ENCODE measurements around the gene CHST15. TPM values are rescaled to one million over a fixed set of nuclear protein-coding genes. Genes with fewer than 3 reads are reported as not detected.
"Not testable (repeated sequence)": the region's sequence is repeated elsewhere in the genome, so short reads cannot be mapped to it uniquely, and the experiment has no call there.

The CHST15 gene
- polyA plus RNA-seq, 1 donor from 2014 or later = 0.79 TPM

DNA sequence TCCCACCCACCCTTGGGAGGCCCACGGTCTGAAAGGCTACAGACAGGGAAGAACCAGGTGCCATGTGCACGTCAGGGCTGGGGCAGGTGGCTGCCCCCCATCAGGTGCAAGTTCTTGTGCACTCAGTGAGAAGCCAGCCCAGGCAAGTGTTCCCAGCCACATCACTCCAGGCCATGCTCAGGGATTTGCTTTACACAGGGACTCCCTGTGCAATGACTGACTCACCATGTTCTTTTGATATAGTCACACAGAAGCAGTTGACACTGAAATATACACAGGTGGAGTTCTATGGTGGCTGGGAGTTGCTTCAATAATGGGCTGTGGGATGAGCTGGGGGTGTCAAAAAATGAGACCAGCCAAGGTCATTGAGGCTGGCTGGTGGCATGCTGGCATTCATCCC, 8.0 kb upstream of the CHST15 start:
- Histone ChIP-seq H3K9me2 (ENCODE audit: insufficient read depth, low read length) (no peaks in the 10 kb centered on the region), H3K4me2 (ENCODE audit: low read length) (no peak overlapping the region), H3K27ac (ENCODE audit: low read length) (no peak overlapping the region), H4K20me1 (ENCODE audit: insufficient read depth) (no peaks in the 10 kb centered on the region), H3K79me2 (replicated peaks; ENCODE audit: insufficient read depth, low read length) (no peaks in the 10 kb centered on the region), H3K36me3 (ENCODE audit: insufficient read depth, low read length) (no peaks in the 10 kb centered on the region), H3F3A (ENCODE audit: insufficient read depth, low read length, poor library complexity, severe bottlenecking) (no peaks in the 10 kb centered on the region), H3K9me3 (ENCODE audit: low read length) (no peaks in the 10 kb centered on the region), H3K9ac (ENCODE audit: low read length) (no peak overlapping the region), H3K27me3 (ENCODE audit: insufficient read depth, low read depth, low read length) (no peaks in the 10 kb centered on the region), H2AFZ (ENCODE audit: low read depth, low read length) (no peak overlapping the region), H3K4me3 (ENCODE audit: low read length) (no peak overlapping the region)
- TF ChIP-seq MXI1 (conservative IDR thresholded peaks at IDR 0.05; ENCODE audit: poor library complexity, severe bottlenecking) (no peak), SMC3 (conservative IDR thresholded peaks at IDR 0.05; ENCODE audit: poor library complexity) (no peak), TAF1 (IDR thresholded peaks at IDR 0.05; ENCODE audit: low read depth) (no peak), POLR2AphosphoS5 (IDR thresholded peaks at IDR 0.05) (no peak), EP300 (conservative IDR thresholded peaks at IDR 0.05; ENCODE audit: poor library complexity, severe bottlenecking) (no peak), EZH2 (IDR thresholded peaks at IDR 0.05; ENCODE audit: borderline replicate concordance, insufficient read depth, low read length, poor library complexity, severe bottlenecking) (no peak), RAD21 (conservative IDR thresholded peaks at IDR 0.05) (no peak)
- TF ChIP-seq, protein P1, sequence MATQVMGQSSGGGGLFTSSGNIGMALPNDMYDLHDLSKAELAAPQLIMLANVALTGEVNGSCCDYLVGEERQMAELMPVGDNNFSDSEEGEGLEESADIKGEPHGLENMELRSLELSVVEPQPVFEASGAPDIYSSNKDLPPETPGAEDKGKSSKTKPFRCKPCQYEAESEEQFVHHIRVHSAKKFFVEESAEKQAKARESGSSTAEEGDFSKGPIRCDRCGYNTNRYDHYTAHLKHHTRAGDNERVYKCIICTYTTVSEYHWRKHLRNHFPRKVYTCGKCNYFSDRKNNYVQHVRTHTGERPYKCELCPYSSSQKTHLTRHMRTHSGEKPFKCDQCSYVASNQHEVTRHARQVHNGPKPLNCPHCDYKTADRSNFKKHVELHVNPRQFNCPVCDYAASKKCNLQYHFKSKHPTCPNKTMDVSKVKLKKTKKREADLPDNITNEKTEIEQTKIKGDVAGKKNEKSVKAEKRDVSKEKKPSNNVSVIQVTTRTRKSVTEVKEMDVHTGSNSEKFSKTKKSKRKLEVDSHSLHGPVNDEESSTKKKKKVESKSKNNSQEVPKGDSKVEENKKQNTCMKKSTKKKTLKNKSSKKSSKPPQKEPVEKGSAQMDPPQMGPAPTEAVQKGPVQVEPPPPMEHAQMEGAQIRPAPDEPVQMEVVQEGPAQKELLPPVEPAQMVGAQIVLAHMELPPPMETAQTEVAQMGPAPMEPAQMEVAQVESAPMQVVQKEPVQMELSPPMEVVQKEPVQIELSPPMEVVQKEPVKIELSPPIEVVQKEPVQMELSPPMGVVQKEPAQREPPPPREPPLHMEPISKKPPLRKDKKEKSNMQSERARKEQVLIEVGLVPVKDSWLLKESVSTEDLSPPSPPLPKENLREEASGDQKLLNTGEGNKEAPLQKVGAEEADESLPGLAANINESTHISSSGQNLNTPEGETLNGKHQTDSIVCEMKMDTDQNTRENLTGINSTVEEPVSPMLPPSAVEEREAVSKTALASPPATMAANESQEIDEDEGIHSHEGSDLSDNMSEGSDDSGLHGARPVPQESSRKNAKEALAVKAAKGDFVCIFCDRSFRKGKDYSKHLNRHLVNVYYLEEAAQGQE (IDR thresholded peaks at IDR 0.05; ENCODE audit: borderline replicate concordance) = no peak
- TF ChIP-seq, protein P2, sequence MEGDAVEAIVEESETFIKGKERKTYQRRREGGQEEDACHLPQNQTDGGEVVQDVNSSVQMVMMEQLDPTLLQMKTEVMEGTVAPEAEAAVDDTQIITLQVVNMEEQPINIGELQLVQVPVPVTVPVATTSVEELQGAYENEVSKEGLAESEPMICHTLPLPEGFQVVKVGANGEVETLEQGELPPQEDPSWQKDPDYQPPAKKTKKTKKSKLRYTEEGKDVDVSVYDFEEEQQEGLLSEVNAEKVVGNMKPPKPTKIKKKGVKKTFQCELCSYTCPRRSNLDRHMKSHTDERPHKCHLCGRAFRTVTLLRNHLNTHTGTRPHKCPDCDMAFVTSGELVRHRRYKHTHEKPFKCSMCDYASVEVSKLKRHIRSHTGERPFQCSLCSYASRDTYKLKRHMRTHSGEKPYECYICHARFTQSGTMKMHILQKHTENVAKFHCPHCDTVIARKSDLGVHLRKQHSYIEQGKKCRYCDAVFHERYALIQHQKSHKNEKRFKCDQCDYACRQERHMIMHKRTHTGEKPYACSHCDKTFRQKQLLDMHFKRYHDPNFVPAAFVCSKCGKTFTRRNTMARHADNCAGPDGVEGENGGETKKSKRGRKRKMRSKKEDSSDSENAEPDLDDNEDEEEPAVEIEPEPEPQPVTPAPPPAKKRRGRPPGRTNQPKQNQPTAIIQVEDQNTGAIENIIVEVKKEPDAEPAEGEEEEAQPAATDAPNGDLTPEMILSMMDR (IDR thresholded peaks at IDR 0.05; ENCODE audit: poor library complexity, severe bottlenecking) = no peak

DNA sequence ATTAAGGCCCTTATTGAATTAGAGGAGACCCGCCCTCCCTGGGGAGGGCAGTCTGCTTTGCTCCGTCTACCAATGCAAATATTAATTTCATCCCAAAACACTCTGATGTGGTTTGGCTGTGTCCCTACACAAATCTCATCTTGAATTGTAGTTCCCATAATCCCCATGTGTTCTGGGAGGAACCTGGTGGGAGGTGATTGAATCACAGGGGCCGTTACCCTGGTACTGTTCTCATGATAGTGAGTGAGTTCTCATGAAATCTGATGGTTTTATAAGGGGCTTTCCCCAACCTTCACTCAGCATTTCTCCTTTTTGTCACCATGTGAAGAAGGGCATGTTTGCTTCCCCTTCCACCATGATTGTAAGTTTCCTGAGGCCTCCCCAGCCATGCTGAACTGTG, 7.3 kb upstream of the CHST15 start:
- H3K9me3 ChIP-seq (ENCODE audit: low read length); H3K27me3 ChIP-seq (ENCODE audit: insufficient read depth, low read depth, low read length): not testable (repeated sequence)

DNA sequence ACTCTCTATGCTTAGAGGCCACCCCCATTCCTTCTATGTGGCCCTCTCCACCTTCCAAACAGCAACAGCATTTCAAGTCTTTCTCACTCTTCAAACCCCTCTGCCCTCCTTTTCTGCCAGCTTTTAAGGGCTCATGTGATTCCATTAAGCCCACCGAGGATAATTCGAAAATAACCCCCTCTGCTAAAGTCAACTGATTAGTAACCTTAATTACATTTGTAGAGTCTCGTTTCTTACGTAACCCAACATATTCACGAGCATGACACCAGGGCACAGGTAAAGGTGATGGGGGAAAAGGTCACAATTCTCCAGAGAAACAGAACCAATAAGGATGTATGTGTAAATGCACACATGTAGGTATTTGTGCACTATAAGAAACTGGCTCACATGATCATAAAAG, 6.7 kb upstream of the CHST15 start:
- Histone ChIP-seq H3K9ac (ENCODE audit: low read length) (no peak overlapping the region), H2AFZ (ENCODE audit: low read depth, low read length) (no peak overlapping the region), H3K27ac (ENCODE audit: low read length) (no peak overlapping the region), H3K9me3 (ENCODE audit: low read length) (no peaks in the 10 kb centered on the region), H3K4me3 (ENCODE audit: low read length) (no peak overlapping the region), H3K27me3 (ENCODE audit: insufficient read depth, low read depth, low read length) (no peaks in the 10 kb centered on the region), H3F3A (ENCODE audit: insufficient read depth, low read length, poor library complexity, severe bottlenecking) (no peaks in the 10 kb centered on the region), H3K36me3 (ENCODE audit: insufficient read depth, low read length) (no peaks in the 10 kb centered on the region), H3K79me2 (replicated peaks; ENCODE audit: insufficient read depth, low read length) (no peaks in the 10 kb centered on the region), H3K9me2 (ENCODE audit: insufficient read depth, low read length) (no peaks in the 10 kb centered on the region), H3K4me2 (ENCODE audit: low read length) (no peak overlapping the region), H4K20me1 (ENCODE audit: insufficient read depth) (no peaks in the 10 kb centered on the region)
- TF ChIP-seq POLR2AphosphoS5 (IDR thresholded peaks at IDR 0.05) (no peak), SMC3 (conservative IDR thresholded peaks at IDR 0.05; ENCODE audit: poor library complexity) (no peak), RAD21 (conservative IDR thresholded peaks at IDR 0.05) (no peak), EZH2 (IDR thresholded peaks at IDR 0.05; ENCODE audit: borderline replicate concordance, insufficient read depth, low read length, poor library complexity, severe bottlenecking) (no peak), EP300 (conservative IDR thresholded peaks at IDR 0.05; ENCODE audit: poor library complexity, severe bottlenecking) (no peak), MXI1 (conservative IDR thresholded peaks at IDR 0.05; ENCODE audit: poor library complexity, severe bottlenecking) (no peak), TAF1 (IDR thresholded peaks at IDR 0.05; ENCODE audit: low read depth) (no peak)
- TF ChIP-seq, protein P2 (IDR thresholded peaks at IDR 0.05; ENCODE audit: poor library complexity, severe bottlenecking) = no peak

More for the DNA sequence above, 7.3 kb upstream of the CHST15 start:
- H3F3A ChIP-seq (ENCODE audit: insufficient read depth, low read length, poor library complexity, severe bottlenecking); H3K9me2 ChIP-seq (ENCODE audit: insufficient read depth, low read length); H4K20me1 ChIP-seq (ENCODE audit: insufficient read depth); H3K36me3 ChIP-seq (ENCODE audit: insufficient read depth, low read length); H3K27ac ChIP-seq (ENCODE audit: low read length); H3K9ac ChIP-seq (ENCODE audit: low read length); H3K79me2 ChIP-seq (replicated peaks; ENCODE audit: insufficient read depth, low read length); H2AFZ ChIP-seq (ENCODE audit: low read depth, low read length); H3K4me3 ChIP-seq (ENCODE audit: low read length); H3K4me2 ChIP-seq (ENCODE audit: low read length): not testable (repeated sequence)
